ENCODE data around the gene AS3MT. TPM values are rescaled to one million over a fixed set of nuclear protein-coding genes. Genes with fewer than 3 reads are reported as not detected.
"Not testable (repeated sequence)": the region's sequence is repeated elsewhere in the genome, so short reads cannot be mapped to it uniquely, and the experiment has no call there.

Gene AS3MT
- total and polyA plus RNA-seq, 8 donors = 0.43 to 7.6 (median 3.9) TPM; not detected in 1

DNA sequence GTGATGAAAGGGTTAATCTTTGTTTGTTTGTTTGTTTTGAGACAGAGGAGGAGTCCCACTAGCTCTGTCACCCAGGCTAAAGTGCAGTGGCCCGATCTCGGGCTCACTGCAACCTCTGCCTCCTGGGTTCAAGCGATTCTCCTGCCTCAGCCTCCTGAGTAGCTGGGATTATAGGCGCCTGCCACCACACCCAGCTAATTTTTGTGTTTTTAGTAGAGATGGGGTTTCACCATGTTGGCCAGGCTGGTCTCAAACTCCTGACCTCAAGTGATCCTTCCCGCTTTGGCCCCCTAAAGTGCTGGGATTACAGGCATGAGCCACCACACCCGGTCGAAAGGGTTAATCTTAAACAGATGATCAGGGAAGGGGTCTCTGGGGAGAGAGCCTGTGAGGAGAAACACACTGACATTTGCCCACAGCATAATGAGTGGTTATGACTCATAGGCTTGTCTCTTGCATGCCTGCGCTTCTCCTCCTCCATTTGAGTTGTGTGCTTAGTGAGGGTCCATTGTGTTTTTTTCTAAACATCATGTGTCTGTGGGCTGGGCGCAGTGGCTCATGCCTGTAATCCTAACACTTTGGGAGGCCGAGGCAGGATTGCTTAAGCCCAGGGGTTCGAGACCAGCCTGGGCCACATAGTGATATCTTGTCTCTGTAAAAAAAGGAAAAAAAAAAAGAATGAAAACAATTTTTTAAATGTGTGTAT, 13.4 kb upstream of the AS3MT start:
- H3K27me3 ChIP-seq; intact Hi-C loops (cut with DNase I; ENCODE audit: low total_unique reads); H3K9me3 ChIP-seq; H3K4me3 ChIP-seq: not testable (repeated sequence)
- peak in 1 of 2 donors; percentile 30 for DNase-seq
- peaks cover 15 to 31% (median 21%) of the 10 kb centered on the region in 4 donors for H3K4me1 ChIP-seq
- peak overlapping the region in 4 of 5 donors; percentile 26 to 97 (median 62) for H3K27ac ChIP-seq
- peaks cover 5 to 18% (median 11%) of the 10 kb centered on the region in 4 donors for H3K36me3 ChIP-seq
- TF ChIP-seq POLR2AphosphoS5 (IDR thresholded peaks at IDR 0.05) = peak in 1 of 3 donors; percentile 11
- WGBS, 5 donors = 73 to 81% (median 74%) methylated on average over 10 to 11 of the region's 11 CpGs

DNA sequence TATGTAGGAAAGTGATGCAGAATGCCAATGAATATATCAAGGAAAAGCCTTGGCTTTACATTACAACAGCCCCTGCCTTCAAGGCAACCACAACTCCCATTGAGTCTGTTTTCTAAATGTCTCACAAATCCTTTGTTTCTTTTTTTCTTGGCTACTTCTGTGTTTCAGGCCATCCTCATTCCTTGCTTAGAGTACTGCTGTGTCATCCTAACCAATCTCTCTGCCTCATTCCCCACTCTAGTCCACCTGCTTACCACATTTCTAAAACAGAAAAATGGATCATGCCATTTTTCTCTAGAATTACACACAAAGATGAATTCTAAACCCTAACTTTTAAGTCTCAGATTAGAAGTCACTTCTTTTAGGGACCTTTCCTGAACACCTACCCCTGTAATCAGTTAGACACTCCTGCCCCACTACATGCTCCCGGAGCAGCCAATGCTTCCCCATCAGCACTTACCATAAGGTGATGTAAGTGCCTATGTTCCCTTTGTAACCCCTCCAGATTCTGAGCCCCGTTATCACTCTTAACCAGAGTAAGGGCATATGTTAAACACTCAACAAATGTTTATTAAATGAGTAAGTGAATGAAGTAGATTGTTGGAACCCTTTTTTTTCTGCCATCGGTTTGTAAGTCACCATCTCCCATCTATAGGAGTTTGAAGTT, 12.4 kb upstream of the AS3MT start:
- DNase-seq = no peak
- WGBS, 5 donors = 31 to 63% (median 51%) methylated on average over 3 of the region's 3 CpGs
- Histone ChIP-seq H3K27me3 (no peaks in the 10 kb centered on the region), H3K27ac (no peak overlapping the region), H3K4me1 (peaks cover 15 to 31% (median 21%) of the 10 kb centered on the region in 4 donors), H3K9me3 (no peaks in the 10 kb centered on the region), H3K4me3 (no peak overlapping the region), H3K36me3 (peaks cover 5 to 28% (median 21%) of the 10 kb centered on the region in 4 donors)
- TF ChIP-seq EP300 (IDR thresholded peaks at IDR 0.05) = no peak
- intact Hi-C loops (cut with DNase I; ENCODE audit: low total_unique reads) = no loop called here

DNA sequence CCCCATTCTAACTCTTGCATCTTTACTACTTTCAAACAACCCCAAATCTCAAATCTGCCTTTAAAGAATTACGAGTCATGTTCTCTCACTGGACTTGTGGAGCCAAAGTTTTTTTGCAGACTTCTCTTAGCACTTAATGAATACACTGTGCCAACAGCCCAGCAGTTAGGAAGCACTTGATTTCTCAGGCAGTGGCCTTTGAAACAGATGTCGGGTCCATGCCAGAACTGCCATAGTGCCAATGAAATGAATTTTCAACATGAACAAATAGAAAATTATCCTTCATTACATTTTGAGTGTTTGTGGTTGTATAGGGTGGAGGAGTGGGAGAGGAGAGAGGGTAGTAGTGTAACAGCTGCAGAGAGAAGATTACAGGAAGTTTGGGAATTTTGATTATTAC, 9.4 kb upstream of the AS3MT start:
- intact Hi-C loops (cut with DNase I; ENCODE audit: low total_unique reads) = no loop called here
- 83 to 91% (median 89%) methylated on average over 2 of the region's 2 CpGs for WGBS, 5 donors
- Histone ChIP-seq H3K9me3 (no peaks in the 10 kb centered on the region), H3K4me1 (peaks cover 12 to 21% (median 17%) of the 10 kb centered on the region in 4 donors), H3K36me3 (peaks cover 12 to 53% (median 44%) of the 10 kb centered on the region in 4 donors), H3K4me3 (no peak overlapping the region), H3K27ac (no peak overlapping the region), H3K27me3 (no peaks in the 10 kb centered on the region)
- TF ChIP-seq, protein P1, sequence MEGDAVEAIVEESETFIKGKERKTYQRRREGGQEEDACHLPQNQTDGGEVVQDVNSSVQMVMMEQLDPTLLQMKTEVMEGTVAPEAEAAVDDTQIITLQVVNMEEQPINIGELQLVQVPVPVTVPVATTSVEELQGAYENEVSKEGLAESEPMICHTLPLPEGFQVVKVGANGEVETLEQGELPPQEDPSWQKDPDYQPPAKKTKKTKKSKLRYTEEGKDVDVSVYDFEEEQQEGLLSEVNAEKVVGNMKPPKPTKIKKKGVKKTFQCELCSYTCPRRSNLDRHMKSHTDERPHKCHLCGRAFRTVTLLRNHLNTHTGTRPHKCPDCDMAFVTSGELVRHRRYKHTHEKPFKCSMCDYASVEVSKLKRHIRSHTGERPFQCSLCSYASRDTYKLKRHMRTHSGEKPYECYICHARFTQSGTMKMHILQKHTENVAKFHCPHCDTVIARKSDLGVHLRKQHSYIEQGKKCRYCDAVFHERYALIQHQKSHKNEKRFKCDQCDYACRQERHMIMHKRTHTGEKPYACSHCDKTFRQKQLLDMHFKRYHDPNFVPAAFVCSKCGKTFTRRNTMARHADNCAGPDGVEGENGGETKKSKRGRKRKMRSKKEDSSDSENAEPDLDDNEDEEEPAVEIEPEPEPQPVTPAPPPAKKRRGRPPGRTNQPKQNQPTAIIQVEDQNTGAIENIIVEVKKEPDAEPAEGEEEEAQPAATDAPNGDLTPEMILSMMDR (IDR thresholded peaks at IDR 0.05) = no peak
- no peak for TF ChIP-seq POLR2AphosphoS5 (IDR thresholded peaks at IDR 0.05)
- TF ChIP-seq POLR2A (IDR thresholded peaks at IDR 0.05) = no peak
- TF ChIP-seq EP300 (IDR thresholded peaks at IDR 0.05) = no peak
- no peak for DNase-seq

DNA sequence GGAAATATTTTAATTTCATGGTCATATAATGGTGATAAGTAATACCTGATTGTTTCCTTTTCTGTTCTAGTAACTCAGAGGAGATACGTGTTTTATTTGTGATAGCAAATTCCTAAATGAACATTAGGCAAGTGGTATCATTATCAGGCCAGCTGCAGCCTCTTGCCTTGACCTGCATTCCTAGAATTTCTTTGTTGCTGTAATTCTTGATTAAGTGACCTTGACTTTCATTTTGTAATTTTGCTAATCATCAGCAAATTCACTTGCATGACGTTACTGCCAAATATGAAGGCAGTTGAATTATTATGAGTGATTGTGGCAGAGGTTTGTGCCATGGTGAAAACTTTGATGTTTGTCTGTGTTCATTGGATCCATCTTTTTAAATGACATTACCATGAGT, 5.6 kb upstream of the AS3MT start:
- DNase-seq = no peak
- intact Hi-C loops (cut with DNase I; ENCODE audit: low total_unique reads) = no loop called here
- Histone ChIP-seq H3K4me3 (no peak overlapping the region), H3K36me3 (peaks cover 12 to 54% (median 46%) of the 10 kb centered on the region in 4 donors), H3K4me1 (peaks cover 0 to 1% (median under 1%) of the 10 kb centered on the region in 4 donors), H3K27me3 (no peaks in the 10 kb centered on the region), H3K27ac (no peak overlapping the region), H3K9me3 (no peaks in the 10 kb centered on the region)
- 48 to 68% (median 61%) methylated on average over 2 of the region's 2 CpGs for WGBS, 5 donors
- TF ChIP-seq, protein P1 (IDR thresholded peaks at IDR 0.05) = no peak

DNA sequence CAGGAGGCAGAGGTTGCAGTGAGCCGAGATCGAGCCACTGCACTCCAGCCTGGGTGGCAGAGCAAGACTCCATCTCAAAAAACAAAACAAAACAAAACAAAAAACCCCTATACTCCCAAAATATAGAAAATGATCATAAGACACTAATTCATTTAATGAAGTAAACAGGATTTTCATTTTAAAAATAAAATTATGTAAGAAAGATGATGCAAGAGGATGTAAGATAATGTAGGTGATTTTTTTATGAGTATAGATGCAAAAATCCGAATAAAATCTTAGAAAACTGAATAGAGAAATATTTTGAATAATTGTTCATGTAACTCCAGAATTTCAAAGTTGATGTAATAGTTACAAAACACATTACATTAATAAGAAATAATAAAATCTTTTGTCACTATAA, 3.6 kb upstream of the AS3MT start:
- Histone ChIP-seq H3K27ac (no peak overlapping the region), H3K9me3 (no peaks in the 10 kb centered on the region), H3K27me3 (peaks cover 0 to 16% (median 4%) of the 10 kb centered on the region in 3 donors), H3K4me1 (peaks cover 0 to 20% (median 13%) of the 10 kb centered on the region in 4 donors), H3K4me3 (no peak overlapping the region), H3K36me3 (peaks cover 9 to 43% (median 35%) of the 10 kb centered on the region in 4 donors)
- intact Hi-C loops (cut with DNase I; ENCODE audit: low total_unique reads) = no loop called here
- no peak for DNase-seq
- WGBS, 5 donors = 95 to 98% (median 96%) methylated on average over 3 of the region's 3 CpGs
- TF ChIP-seq, protein P1 (IDR thresholded peaks at IDR 0.05) = no peak
- TF ChIP-seq POLR2AphosphoS5 (IDR thresholded peaks at IDR 0.05) = no peak
- TF ChIP-seq POLR2A (IDR thresholded peaks at IDR 0.05) = no peak
- no peak for TF ChIP-seq EP300 (IDR thresholded peaks at IDR 0.05)

Data from stomach (tissue), 9 donors.